Measurements from ENCODE around the gene RGS7. TPM values are rescaled to one million over a fixed set of nuclear protein-coding genes. Genes with fewer than 3 reads are reported as not detected.

Gene RGS7
- total RNA-seq, 2 experiments from 2014 or later: not detected

GRCh38 chr1:241219449-241219848, 137.6 kb downstream of the RGS7 start:
- no peak overlapping the region for H3K27ac Mint-ChIP-seq
- ChIA-PET CTCF (no interaction called here), POLR2A (no interaction called here)
- no peaks in the 10 kb centered on the region for H3K36me3 Mint-ChIP-seq (ENCODE audit: low read depth)
- no peak overlapping the region for H3K4me3 Mint-ChIP-seq
- intact Hi-C loops (cut with micrococcal nuclease): no loop called here
- DNase-seq (no peak), ATAC-seq (no peak)
- no peaks in the 10 kb centered on the region for H3K27me3 Mint-ChIP-seq
- H3K9me3 Mint-ChIP-seq: peaks cover 5% of the 10 kb centered on the region
- H3K4me1 Mint-ChIP-seq (ENCODE audit: low read depth): no peaks in the 10 kb centered on the region
- no peak for TF ChIP-seq CTCF (IDR thresholded peaks at IDR 0.05)

GRCh38 chr1:241217516-241217915, 139.5 kb downstream of the RGS7 start:
- POLR2A ChIA-PET: no interaction called here

GRCh38 chr1:241215683-241216082, 141.3 kb downstream of the RGS7 start:
- Mint-ChIP-seq H3K27me3 (no peaks in the 10 kb centered on the region), H3K36me3 (ENCODE audit: low read depth) (no peaks in the 10 kb centered on the region)
- TF ChIP-seq CTCF (IDR thresholded peaks at IDR 0.05): no peak

More at GRCh38 chr1:241217516-241217915, 139.5 kb downstream of the RGS7 start:
- Mint-ChIP-seq H3K9me3 (peaks cover 1% of the 10 kb centered on the region), H3K36me3 (ENCODE audit: low read depth) (no peaks in the 10 kb centered on the region), H3K27ac (no peak overlapping the region), H3K4me1 (ENCODE audit: low read depth) (no peaks in the 10 kb centered on the region), H3K4me3 (no peak overlapping the region), H3K27me3 (no peaks in the 10 kb centered on the region)
- TF ChIP-seq CTCF (IDR thresholded peaks at IDR 0.05): no peak
- no peak for ATAC-seq
- CTCF ChIA-PET: no interaction called here
- intact Hi-C loops (cut with micrococcal nuclease): no loop called here
- DNase-seq: no peak

GRCh38 chr1:241215203-241215602, 141.8 kb downstream of the RGS7 start:
- Mint-ChIP-seq H3K27me3 (no peaks in the 10 kb centered on the region), H3K36me3 (ENCODE audit: low read depth) (no peaks in the 10 kb centered on the region), H3K4me1 (ENCODE audit: low read depth) (no peaks in the 10 kb centered on the region), H3K9me3 (peaks cover 1% of the 10 kb centered on the region), H3K27ac (no peak overlapping the region), H3K4me3 (no peak overlapping the region)
- intact Hi-C loops (cut with micrococcal nuclease): no loop called here
- CTCF ChIA-PET: no interaction called here
- DNase-seq (no peak), ATAC-seq (no peak)
- POLR2A ChIA-PET: no interaction called here
- no peak for TF ChIP-seq CTCF (IDR thresholded peaks at IDR 0.05)

More at GRCh38 chr1:241215683-241216082, 141.3 kb downstream of the RGS7 start:
- no peak for DNase-seq
- Mint-ChIP-seq H3K4me3 (no peak overlapping the region), H3K9me3 (peaks cover 1% of the 10 kb centered on the region), H3K4me1 (ENCODE audit: low read depth) (no peaks in the 10 kb centered on the region), H3K27ac (no peak overlapping the region)
- intact Hi-C loops (cut with micrococcal nuclease): no loop called here
- ATAC-seq: no peak
- POLR2A ChIA-PET: no interaction called here
- CTCF ChIA-PET: no interaction called here

- CTCF ChIA-PET: no interaction called here
- intact Hi-C loops (cut with micrococcal nuclease): no loop called here
- no peak for TF ChIP-seq CTCF (IDR thresholded peaks at IDR 0.05)
These were observed 143.9 kb downstream of the RGS7 start for GRCh38 chr1:241213139-241213538.

More at GRCh38 chr1:241213139-241213538, 143.9 kb downstream of the RGS7 start:
- Mint-ChIP-seq H3K27ac (no peak overlapping the region), H3K9me3 (peaks cover 1% of the 10 kb centered on the region), H3K4me3 (no peak overlapping the region), H3K27me3 (no peaks in the 10 kb centered on the region), H3K36me3 (ENCODE audit: low read depth) (no peaks in the 10 kb centered on the region), H3K4me1 (ENCODE audit: low read depth) (no peaks in the 10 kb centered on the region)
- no peak for ATAC-seq
- POLR2A ChIA-PET: no interaction called here
- DNase-seq: no peak
